Measurements from ENCODE around the gene JUND.

Gene JUND

DNA sequence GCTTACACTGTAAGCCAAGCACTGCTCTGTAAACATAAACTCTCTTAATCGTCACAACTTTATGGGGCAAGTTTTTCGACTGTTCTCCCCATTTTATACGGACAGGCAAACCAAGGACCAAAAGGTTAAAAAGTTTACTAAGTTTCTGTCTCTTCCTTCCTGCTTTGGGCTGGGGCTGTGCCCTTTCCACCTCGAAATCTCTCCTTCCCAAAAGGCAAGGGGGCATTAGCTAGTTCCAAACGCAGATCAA lies 2.2 kb downstream of the JUND start:
- H3K27me3 ChIP-seq (ENCODE audit: insufficient read depth, poor library complexity, severe bottlenecking): no peaks in the 10 kb centered on the region
- no peak for DNase-seq (ENCODE audit: low read depth in 1 of 2, low spot score in 1 of 2)
- TF ChIP-seq REST (IDR thresholded peaks at IDR 0.05; ENCODE audit: insufficient replicate concordance, low read depth) (no peak), GABPA (IDR thresholded peaks at IDR 0.05; ENCODE audit: low read depth) (no peak), POLR2AphosphoS5 (IDR thresholded peaks at IDR 0.05; ENCODE audit: low read depth) (no peak), SPI1 (IDR thresholded peaks at IDR 0.05; ENCODE audit: borderline replicate concordance, low read depth) (no peak), CTCF (IDR thresholded peaks at IDR 0.05; ENCODE audit: insufficient read depth, low read length) (no peak)
- peak overlapping the region; percentile 73 for H3K4me3 ChIP-seq (replicated peaks; ENCODE audit: insufficient read depth, low read length)
- peak overlapping the region; percentile 96 for H3K27ac ChIP-seq (replicated peaks)

- Histone ChIP-seq H3K27me3 (ENCODE audit: insufficient read depth, poor library complexity, severe bottlenecking) (no peaks in the 10 kb centered on the region), H3K27ac (replicated peaks) (peak overlapping the region; percentile 96), H3K4me3 (replicated peaks; ENCODE audit: insufficient read depth, low read length) (peak overlapping the region; percentile 73)
- TF ChIP-seq SPI1 (IDR thresholded peaks at IDR 0.05; ENCODE audit: borderline replicate concordance, low read depth): no peak
- TF ChIP-seq GABPA (IDR thresholded peaks at IDR 0.05; ENCODE audit: low read depth): no peak
- peak; percentile 57; the same call in 1 of the 2 replicates for TF ChIP-seq POLR2AphosphoS5 (IDR thresholded peaks at IDR 0.05; ENCODE audit: low read depth)
- DNase-seq (ENCODE audit: low read depth in 1 of 2, low spot score in 1 of 2): peak; percentile 30 to 37
Observed at GRCh38 chr19:18278521-18279265, 2.7 kb downstream of the JUND start.

GRCh38 chr19:18274781-18275356 lies 6.6 kb downstream of the JUND start:
- DNase-seq (ENCODE audit: low read depth in 1 of 2, low spot score in 1 of 2): peak; percentile 77
- no peak overlapping the region for H3K4me3 ChIP-seq (replicated peaks; ENCODE audit: insufficient read depth, low read length)
- TF ChIP-seq GABPA (IDR thresholded peaks at IDR 0.05; ENCODE audit: low read depth) (no peak), POLR2AphosphoS5 (IDR thresholded peaks at IDR 0.05; ENCODE audit: low read depth) (no peak; the same call in 1 of the 2 replicates), SPI1 (IDR thresholded peaks at IDR 0.05; ENCODE audit: borderline replicate concordance, low read depth) (peak; percentile 81)
- H3K27ac ChIP-seq (replicated peaks): peak overlapping the region; percentile 43
- H3K27me3 ChIP-seq (ENCODE audit: insufficient read depth, poor library complexity, severe bottlenecking): no peaks in the 10 kb centered on the region

GRCh38 chr19:18274219-18274780 lies 7.1 kb downstream of the JUND start, which contains the start of gene IQCN:
TSS of gene IQCN (minus strand) at chr19:18274452. CDS start at chr19:18269478, 4,974 bp downstream.
- peak; percentile 12 to 47 for DNase-seq (ENCODE audit: low read depth in 1 of 2, low spot score in 1 of 2)
- H3K27me3 ChIP-seq (ENCODE audit: insufficient read depth, poor library complexity, severe bottlenecking): no peaks in the 10 kb centered on the region
- peak within 1 kb of the TSS; percentile 43 for H3K27ac ChIP-seq (replicated peaks)
- no peak within 1 kb of the TSS for H3K4me3 ChIP-seq (replicated peaks; ENCODE audit: insufficient read depth, low read length)
- TF ChIP-seq REST (IDR thresholded peaks at IDR 0.05; ENCODE audit: insufficient replicate concordance, low read depth): no peak
- no peak for TF ChIP-seq GABPA (IDR thresholded peaks at IDR 0.05; ENCODE audit: low read depth)
- TF ChIP-seq SPI1 (IDR thresholded peaks at IDR 0.05; ENCODE audit: borderline replicate concordance, low read depth): no peak
- TF ChIP-seq CTCF (IDR thresholded peaks at IDR 0.05; ENCODE audit: insufficient read depth, low read length): no peak
- no peak for TF ChIP-seq POLR2AphosphoS5 (IDR thresholded peaks at IDR 0.05; ENCODE audit: low read depth)

All from HL-60 (cell line).